GM21576 (cell line): ENCODE results near the gene SRRM1.

Experiments used
- ATAC-seq: cut with Tn5 transposase; IDR thresholded peaks from one replicate; pipeline ENCODE4 v1.9.1; 2021; ENCODE audit warnings: mild to moderate bottlenecking, moderate library complexity; ENCODE audit not compliant: unreplicated experiment

The SRRM1 gene, protein sequence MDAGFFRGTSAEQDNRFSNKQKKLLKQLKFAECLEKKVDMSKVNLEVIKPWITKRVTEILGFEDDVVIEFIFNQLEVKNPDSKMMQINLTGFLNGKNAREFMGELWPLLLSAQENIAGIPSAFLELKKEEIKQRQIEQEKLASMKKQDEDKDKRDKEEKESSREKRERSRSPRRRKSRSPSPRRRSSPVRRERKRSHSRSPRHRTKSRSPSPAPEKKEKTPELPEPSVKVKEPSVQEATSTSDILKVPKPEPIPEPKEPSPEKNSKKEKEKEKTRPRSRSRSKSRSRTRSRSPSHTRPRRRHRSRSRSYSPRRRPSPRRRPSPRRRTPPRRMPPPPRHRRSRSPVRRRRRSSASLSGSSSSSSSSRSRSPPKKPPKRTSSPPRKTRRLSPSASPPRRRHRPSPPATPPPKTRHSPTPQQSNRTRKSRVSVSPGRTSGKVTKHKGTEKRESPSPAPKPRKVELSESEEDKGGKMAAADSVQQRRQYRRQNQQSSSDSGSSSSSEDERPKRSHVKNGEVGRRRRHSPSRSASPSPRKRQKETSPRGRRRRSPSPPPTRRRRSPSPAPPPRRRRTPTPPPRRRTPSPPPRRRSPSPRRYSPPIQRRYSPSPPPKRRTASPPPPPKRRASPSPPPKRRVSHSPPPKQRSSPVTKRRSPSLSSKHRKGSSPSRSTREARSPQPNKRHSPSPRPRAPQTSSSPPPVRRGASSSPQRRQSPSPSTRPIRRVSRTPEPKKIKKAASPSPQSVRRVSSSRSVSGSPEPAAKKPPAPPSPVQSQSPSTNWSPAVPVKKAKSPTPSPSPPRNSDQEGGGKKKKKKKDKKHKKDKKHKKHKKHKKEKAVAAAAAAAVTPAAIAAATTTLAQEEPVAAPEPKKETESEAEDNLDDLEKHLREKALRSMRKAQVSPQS

GRCh38 chr1:24642481-24643362, at the start of gene SRRM1:
Gene SRRM1 (plus strand): TSS chr1:24643302. CDS start chr1:24643327, 25 bp downstream.
- peak; percentile 90 for ATAC-seq

- ATAC-seq = no peak
Measured at GRCh38 chr1:24594328-24594598, 48.8 kb upstream of the SRRM1 start.

- no peak for ATAC-seq
Measured at GRCh38 chr1:24596401-24596880, 46.7 kb upstream of the SRRM1 start.

GRCh38 chr1:24599265-24599664, 43.8 kb upstream of the SRRM1 start:
- ATAC-seq = no peak

- no peak for ATAC-seq
Measured at GRCh38 chr1:24600551-24600950, 42.6 kb upstream of the SRRM1 start.

DNA sequence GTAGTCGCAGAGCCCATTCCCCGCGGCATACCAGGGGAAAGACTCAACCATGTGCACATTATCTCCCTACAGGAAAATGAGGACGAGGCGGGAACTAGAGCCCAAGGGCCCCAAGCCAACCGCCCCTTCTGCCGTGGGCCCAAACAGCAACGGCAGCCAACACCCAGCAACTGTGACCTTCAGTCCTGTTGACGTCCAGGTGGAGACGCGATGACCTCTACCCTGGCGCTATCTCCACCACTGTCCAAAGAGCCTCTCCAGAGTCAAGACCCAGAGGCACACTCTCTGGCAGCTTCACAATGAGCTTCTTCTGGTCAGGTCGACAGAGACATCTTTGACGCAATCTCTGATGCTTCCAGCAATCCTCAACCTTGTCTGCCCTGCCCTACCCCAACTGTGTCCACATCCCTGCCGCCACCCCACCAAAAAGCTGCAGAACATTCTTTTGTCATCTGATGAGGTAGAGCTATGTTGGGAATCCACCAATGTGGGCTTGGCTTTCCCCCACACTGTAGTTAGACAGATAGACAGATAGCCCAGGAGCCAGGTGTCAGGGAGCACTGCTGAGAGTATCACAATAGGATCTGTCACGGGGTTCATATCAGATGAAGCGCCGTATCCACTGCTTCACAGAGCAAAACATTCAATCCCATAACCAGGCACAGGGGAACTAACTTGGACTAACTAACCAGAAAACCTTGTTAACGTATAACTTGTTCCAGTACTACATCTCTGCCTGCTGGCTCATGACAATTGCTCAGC, 37.4 kb upstream of the SRRM1 start:
- no peak for ATAC-seq

DNA sequence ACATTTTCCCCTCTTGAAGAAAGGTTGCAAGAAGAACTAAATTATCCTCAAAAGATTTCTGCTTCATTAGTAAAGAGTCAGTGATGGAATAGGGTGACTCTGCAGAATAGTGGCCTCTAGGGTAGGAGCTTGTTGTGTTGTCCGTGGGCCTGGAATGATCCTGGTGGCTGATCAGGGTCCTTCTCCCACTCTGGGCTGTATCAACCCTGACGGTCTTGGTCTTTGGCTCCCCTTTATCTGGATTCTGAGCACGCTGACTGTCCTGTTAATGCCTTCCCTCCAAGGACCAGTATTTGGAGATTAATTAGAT, 36.9 kb upstream of the SRRM1 start:
- ATAC-seq = no peak

GRCh38 chr1:24606621-24607020, 36.5 kb upstream of the SRRM1 start:
- ATAC-seq = no peak

DNA sequence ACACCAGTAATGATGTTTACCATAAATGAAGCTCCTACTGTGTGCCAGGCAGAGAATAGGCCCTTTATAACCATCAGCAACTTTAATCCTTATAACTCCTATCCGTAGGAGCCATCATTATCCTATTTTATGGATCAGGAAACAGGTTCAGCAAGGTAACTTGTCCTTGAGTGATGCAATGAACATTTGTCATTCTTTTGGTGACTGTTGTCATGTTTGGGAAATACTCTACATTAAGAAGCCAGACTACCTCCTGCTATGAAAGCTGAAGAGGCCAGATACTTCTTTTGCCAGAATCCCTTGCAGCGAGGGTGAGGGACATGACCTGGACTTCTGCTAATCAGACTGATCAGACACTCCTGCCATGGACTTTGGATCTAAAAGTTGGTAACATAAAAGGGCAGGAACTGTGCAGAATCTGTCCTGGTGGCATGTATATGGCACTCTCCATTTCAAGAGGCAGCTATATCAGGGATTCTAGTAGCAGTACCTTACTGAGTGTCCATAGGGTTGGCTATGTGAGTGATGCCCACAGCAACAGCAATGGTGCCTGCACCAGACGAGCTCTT, 33.1 kb upstream of the SRRM1 start:
- no peak for ATAC-seq

DNA sequence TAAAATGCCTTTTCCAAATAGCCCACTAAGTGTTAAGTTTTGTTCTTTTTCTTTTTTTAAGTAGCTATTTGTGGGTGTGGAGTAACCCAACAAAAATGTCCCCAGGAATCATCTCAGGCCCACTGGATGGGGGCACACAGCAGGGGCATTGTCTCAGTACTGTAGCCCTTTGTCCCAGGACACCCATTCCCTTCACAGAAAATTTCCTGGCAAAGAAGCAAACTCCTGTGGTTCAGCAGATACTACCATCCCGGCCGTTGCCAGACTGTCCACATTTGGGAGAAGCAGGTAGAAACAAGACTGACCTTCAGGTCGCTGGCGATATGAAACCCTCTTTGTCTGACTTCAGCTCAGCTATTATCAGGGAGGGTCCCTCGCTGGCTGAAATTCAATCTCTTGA, 23.7 kb upstream of the SRRM1 start:
- ATAC-seq = no peak

DNA sequence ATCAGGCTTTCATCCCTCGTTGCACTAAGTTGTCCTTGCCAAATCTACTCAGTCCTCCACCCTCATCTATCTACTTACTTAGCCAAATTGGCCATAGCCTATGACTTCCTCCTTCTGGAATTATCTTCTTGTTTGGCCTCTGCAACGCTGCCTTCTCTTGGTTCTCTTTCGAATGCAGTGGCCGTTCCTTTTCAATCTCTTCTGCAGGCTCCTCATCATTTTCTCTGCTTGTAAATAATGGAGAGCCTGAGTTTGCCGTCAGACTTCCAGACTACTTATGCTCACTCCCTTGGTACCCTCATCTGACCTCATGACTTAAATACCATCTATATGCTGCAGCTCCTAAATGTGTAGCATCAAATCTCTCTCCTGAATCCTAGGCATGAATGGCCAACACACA, 22.4 kb upstream of the SRRM1 start:
- ATAC-seq = no peak

DNA sequence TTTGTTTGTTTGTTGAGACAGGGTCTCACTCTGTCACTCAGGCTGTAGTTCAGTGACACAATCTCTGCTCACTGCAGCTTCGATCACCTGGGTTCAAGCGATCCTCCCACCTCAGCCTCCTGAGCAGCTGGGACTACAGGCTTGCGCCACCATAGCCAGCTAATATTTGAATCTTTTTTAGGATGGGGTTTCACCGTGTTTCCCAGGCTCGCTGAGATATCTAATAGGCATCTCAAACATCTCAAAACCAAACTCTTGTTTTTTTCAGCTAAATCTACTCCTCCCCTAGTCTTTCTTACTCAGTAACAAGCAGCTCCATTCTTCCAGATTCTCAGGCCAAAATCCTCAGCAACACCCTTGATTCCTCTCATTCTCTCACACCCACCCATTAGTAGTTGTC, 22.0 kb upstream of the SRRM1 start:
- ATAC-seq = no peak

DNA sequence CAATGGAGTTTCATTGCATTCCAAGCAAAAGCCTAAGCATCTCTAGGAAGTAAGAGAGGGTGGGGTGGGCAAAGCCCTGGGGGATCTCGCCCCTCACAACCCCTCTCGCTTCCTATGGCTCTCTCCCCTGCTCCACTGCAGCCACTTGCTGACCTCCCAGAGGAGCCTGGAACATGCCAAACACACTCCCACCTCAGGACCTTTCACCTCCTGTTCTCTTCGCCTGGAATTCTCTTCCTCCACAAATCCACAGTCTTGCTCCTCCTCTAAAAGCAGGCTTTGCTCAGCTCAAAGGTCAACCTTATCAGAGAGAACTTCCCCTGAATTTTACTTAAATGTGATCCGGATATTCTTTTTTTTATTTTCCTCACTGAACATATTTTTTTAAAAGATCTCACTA, 20.9 kb upstream of the SRRM1 start:
- ATAC-seq = no peak

GRCh38 chr1:24632832-24633175, 10.3 kb upstream of the SRRM1 start:
- ATAC-seq = no peak

GRCh38 chr1:24635195-24635843, 7.8 kb upstream of the SRRM1 start:
- no peak for ATAC-seq

GRCh38 chr1:24636661-24637357, 6.3 kb upstream of the SRRM1 start:
- no peak for ATAC-seq

- ATAC-seq = no peak
Measured at GRCh38 chr1:24639094-24639493, 4.0 kb upstream of the SRRM1 start.

GRCh38 chr1:24639881-24640280, 3.2 kb upstream of the SRRM1 start:
- ATAC-seq = no peak

GRCh38 chr1:24640288-24640687, 2.8 kb upstream of the SRRM1 start:
- no peak for ATAC-seq
